Daoy (cell line): ENCODE data around the gene TRAPPC1. TPM values are rescaled to one million over a fixed set of nuclear protein-coding genes. Genes with fewer than 3 reads are reported as not detected.
"Not testable (repeated sequence)": the region's sequence is repeated elsewhere in the genome, so short reads cannot be mapped to it uniquely, and the experiment has no call there.

Experiments
- DNase-seq: peaks from one replicate; pipeline ENCODE4 v3.0.0-alpha.2; 2015; ENCODE audit warnings: low read depth
- total RNA-seq: library from RNA; depleted of rRNA; stranded (reverse); fragments of >200 nt; shearing (Covaris generic); gene quantifications from 2 replicates; pipeline ENCODE4 v1.2.3, GENCODE V29; 2014; rRNA removed

TRAPPC1 gene
- total RNA-seq = 5.4 and 13.1 TPM in 2 replicates

DNA sequence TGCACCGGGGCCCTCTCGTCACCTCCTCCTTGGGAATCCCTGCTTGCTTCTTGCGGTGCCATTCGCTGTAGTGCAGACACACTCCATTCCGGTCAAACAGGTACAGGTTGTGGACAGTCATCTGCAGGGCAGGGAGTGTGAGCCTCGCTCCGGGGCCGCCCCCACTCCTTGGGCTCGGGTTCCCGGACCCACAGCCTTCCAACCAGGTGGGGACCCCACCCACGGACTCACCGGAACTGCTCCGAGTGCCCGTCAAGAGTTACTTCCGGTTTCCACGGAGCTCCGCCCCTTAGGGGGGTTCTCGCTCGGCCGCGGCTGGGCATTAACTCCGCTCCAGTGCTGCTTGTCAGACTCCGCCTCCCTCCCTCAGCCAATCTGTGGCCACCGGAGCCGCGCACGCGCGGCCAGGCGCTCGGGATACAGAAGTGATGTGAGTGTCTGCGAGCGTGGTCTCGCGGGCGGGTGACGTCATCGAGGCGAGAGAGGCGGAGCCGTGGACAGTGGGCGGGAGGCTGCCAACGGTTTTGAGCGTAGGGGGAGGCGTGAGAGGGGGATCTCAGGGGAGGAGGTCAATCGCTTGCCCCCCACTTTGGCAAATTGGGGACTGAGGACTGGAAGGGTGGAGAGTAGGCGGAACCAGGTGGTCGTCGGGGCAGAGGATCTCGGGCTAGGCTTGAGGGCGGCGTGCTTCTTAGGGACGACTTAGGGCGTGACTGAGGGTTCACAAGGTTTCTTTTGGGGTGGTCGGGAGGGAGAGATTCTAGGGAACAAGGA, at the start of gene TRAPPC1, which contains the start of gene CNTROB:
Gene TRAPPC1, minus strand, starts transcription at position 238 of the 774 bp plus-strand sequence. Its CDS starts 117 bp downstream, at position 121.
Gene CNTROB, plus strand, starts transcription at position 498 of the 774 bp plus-strand sequence. CDS start 874 bp downstream, outside the sequence.
- peak; percentile 98 for DNase-seq

GRCh38 chr17:7977805-7978204, 46.1 kb upstream of the TRAPPC1 start:
- no peak for DNase-seq

GRCh38 chr17:7977039-7977438, 45.3 kb upstream of the TRAPPC1 start:
- no peak for DNase-seq

GRCh38 chr17:7974638-7975131, 42.9 kb upstream of the TRAPPC1 start:
- DNase-seq = no peak

GRCh38 chr17:7972131-7972785, 40.5 kb upstream of the TRAPPC1 start:
- DNase-seq = no peak

DNA sequence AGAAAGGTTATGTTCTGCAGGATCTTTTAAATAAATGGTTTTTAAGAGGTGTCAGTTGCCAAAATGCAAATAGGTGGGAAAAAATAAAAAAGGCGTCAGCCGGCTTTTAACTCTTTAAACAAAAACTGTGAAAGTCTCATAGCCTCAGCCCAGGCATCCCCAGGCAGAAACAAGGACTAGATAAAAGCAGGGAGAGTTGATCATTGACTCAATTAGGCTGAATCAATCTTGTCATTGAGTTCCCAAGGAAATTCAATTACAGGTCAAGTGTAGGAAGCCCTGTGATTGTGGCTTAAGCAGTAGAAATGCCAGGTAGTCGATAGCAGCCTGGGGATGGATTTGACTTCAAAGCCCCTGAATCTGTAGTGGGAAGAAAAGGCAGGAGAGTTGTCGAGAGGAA, 39.9 kb upstream of the TRAPPC1 start:
- DNase-seq = no peak

DNA sequence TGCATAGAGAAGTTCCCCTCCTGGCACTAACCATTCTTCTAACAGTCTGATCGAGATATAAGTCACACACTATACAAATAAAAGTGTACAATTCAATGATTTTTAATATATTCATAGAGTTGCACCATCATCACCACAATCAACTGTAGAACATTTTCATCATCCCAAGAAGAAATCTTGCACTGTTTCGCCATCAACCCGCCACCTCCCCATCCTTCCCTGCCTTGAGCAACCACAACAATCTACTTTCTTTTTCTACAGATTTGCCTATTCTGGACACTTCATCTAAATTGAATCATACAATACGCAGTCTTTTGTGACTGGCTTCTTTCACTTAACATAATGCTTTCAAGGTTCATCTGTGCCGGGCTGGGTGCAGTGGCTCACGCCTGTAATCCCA, 37.7 kb upstream of the TRAPPC1 start:
- DNase-seq = no peak

- no peak for DNase-seq
Measured at GRCh38 chr17:7967751-7968150, 36.0 kb upstream of the TRAPPC1 start.

DNA sequence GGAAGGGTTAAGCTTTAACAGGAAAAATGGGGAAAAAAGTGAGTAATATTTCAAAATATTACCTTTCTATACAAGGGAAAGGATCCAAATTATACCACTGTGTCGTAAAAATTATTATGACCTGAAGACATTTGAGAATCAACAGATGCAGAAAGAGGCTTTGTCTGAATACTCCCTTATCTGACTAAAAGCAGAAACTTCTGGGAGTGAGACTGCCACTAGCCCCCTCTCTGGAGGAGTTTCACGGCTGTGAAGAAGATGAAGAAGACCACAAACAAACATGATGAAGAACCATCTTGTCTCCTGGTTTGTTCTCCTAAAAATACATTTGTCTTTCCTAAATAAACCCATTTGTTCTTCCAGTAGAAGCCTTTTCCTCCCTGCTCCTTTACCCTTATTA, 29.7 kb upstream of the TRAPPC1 start:
- no peak for DNase-seq

DNA sequence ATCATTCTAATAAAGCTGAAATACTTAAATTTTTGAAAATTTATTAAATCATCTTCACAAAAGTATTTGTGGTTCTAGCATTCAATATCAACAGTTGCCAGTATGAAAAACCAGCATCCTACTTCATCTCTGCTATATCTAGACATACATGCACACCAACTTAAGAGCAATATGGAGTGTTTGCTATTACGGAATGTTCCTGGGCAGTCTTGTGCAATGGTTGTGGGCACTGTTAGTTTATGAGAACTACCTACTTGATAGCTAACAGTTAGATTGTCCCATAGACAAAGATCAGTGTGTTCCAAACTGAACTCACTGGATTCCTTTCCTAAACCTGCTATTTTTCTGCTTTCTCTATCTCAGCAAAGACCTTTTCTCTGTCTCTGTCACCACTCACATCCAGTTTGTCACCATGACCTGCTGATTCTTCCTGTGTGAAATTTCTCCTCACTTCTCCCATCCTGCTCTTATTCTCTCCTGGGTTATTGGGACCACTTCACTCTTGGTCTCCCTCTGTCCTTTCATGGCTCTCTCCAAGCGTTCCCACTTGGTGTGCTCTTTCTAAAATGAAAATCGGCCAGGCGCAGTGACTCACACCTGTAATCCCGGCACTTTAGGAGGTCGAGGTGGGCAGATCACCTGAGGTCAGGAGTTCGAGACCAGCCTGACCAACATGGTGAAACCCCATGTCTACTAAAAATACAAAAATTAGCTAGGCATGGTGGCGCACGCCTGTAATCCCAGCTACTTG, 27.9 kb upstream of the TRAPPC1 start:
- no peak for DNase-seq

DNA sequence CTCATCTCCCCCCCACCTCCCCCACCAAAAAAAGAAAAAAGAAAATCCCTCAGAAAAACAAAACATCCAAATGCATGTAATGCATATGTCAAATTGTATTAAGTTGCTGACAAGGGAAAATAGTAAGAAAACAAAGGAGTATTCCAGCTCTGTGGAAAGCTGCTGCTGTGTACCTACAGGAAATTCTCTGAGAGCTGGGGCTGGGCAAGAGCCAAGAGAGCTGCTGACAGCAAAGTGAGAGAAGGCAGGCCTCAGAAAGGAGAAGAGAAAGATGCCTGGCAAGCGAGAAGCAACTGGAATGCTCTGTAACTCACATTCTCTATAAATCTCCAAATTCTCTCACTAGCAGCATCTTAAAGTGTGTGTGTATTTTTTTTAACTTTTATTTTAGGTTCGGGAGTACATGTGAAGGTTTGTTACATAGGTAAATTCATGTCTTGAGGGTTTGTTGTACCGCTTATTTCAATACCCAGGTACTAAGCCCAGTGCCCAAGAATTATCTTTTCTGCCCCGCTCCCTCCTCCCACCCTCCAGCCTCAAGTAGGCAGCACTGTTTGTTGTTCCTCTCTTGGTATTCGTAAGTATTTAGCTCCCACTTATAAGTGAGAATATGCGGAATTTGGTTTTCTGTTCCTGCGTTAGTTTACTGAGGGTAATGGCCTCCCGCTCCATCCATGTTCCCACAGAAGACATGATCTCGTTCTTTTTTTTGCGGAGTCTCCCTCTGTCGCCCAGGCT, 24.7 kb upstream of the TRAPPC1 start:
- DNase-seq = no peak

DNA sequence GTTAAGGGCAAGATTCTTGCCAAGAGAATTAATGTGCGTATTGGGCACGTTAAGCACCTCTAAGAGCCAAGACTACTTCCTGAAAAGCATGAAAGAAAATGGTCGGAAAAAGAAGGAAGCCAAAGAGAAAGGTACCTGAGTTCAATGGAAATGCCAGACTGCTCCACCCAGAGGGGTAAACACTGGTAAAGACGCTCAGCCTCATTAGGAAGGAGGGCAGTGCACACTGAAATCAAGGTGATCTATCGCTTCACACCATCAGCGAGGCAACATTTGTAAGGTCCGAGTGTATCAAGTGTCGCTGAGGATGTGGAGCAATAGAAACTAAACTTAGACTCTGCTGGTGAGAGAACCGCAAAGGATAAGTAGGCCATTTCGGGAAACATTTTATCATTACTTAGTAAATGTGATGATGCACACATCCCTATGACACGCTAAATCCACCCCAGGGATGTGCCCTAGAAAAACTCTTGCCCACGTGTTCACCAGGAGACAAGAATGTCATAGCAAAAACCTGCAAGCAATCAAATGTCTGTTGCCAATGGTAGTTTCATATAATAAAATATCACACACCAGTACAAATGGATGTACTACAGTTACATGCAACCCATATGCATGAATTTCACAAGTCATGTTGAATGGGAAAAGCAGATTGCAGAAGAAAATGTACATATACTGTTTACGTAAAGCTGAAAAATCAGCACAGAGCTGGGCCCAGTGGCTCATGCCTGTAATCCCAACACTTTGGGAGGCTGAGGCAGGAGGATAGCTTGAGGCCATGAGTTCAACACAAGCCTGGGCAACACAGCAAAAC, 23.9 kb upstream of the TRAPPC1 start:
- no peak for DNase-seq

GRCh38 chr17:7953266-7953665, 21.5 kb upstream of the TRAPPC1 start:
- not testable (repeated sequence) for DNase-seq

GRCh38 chr17:7951143-7951792, 19.5 kb upstream of the TRAPPC1 start:
- no peak for DNase-seq

DNA sequence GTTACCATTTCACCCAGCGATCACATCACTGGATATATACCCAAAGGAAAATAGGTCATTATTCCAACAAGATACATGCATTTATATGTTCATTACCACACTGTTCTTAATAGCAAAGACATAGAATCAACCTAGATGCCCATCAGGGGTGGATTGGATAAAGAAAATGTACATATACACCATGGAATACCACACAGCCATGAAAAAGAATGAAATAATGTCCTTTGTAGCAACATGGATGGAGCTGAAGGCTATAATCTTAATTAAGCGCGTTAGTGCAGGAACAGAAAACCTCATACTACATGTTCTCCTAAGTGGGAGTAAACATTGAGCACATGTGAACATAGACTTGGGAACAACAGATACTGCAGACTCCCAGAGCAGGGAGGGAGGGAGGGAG, 18.8 kb upstream of the TRAPPC1 start:
- DNase-seq = no peak

DNA sequence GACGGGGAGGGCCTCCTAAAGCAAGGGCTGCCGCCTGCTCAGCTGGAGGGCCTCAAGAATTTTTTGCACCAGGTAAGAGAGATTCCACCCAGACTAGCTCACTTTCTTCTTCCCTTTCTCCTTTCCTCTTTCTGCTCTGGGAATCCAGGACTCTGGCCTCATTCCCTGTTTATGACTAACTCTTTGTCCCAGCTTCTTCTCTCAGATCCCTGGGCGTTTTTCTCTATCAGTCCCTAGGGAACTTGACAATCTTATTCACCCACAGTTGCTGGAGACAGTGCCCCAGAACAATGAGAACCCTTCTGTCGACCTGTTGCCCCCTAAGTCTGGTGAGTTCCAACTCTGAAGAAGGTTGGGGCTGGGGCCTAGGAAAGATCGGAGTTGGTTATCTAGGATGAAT, 15.9 kb upstream of the TRAPPC1 start:
- no peak for DNase-seq

GRCh38 chr17:7946441-7946840, 14.7 kb upstream of the TRAPPC1 start:
- DNase-seq = no peak

- no peak for DNase-seq
Measured at GRCh38 chr17:7945651-7946050, 13.9 kb upstream of the TRAPPC1 start.

- DNase-seq = no peak
Measured at GRCh38 chr17:7944326-7944725, 12.6 kb upstream of the TRAPPC1 start.

- no peak for DNase-seq
Measured at GRCh38 chr17:7943291-7943690, 11.5 kb upstream of the TRAPPC1 start.
